NCI-H128 (cell line): ENCODE results near the gene SLC9A4.

Source experiments
- DNase-seq: peaks from one replicate; lab custom pipeline; 2025; ENCODE audit not compliant: unreplicated experiment; lab: John Stamatoyannopoulos, UW

The SLC9A4 gene

GRCh38 chr2:102453501-102453900 is 19.5 kb upstream of the SLC9A4 start:
- DNase-seq: peak; percentile 41

GRCh38 chr2:102455061-102455670 is 17.9 kb upstream of the SLC9A4 start:
- DNase-seq: no peak

- no peak for DNase-seq
Observed at GRCh38 chr2:102460467-102460866, 12.6 kb upstream of the SLC9A4 start.

DNA sequence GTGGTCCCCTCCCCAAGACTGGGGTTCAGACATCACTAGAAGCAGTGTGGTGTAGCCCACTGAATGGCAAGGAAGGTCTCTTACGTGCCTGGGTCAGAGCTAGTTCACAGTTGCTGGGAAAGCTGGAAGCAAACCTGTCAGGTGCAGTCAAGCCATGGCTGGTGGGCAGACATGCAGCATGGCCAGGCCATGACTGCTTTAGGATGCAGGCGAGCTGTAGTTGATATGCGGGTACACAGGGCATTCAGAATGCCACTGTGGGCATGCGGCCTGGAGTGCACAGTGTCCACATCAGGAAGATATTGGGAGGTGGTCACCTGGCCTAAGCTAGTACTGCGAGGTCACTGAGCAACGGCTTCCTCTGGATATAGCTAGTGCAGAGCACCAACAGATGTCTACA is 11.8 kb upstream of the SLC9A4 start:
- no peak for DNase-seq

DNA sequence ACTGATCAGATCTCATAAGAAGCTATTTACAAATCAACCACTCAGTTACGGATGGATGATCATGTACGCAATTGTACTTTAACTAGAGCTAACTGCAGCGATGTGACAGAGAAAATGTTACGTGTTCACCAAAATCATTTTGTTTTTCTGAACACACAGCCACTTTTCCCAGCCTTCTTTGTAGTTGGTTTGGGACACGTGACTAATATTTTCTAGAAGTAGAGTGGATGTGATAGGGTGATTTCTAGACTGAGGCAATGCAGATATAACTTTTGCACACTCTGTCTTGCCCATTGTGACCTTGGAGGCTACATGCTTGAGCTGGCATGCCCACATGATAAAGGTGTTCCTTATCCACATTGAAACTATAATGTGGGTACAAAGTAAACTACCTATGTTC is 9.9 kb upstream of the SLC9A4 start:
- DNase-seq: no peak

DNA sequence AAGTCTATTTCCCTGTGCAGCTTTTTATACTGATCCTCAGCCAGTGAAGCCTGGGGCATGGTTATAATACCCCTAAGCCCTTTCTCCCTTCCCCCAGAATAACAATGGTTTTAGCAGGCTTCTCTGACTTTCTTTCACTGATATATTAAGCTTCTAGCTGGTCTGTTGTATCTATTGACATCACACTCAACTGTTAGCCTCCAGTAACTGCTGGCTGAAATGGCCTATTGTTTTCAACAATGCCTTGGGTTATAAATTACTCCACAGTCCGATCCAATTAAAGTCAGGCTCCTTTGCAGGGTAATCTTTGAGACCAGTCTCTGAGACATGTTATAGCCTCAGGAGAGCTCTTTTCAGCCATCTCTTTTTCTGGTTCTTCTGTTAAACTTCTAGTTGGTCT is 2.9 kb upstream of the SLC9A4 start:
- DNase-seq: no peak

- DNase-seq: no peak
Observed at GRCh38 chr2:102473631-102474030, 605 bp downstream of the SLC9A4 start.

DNA sequence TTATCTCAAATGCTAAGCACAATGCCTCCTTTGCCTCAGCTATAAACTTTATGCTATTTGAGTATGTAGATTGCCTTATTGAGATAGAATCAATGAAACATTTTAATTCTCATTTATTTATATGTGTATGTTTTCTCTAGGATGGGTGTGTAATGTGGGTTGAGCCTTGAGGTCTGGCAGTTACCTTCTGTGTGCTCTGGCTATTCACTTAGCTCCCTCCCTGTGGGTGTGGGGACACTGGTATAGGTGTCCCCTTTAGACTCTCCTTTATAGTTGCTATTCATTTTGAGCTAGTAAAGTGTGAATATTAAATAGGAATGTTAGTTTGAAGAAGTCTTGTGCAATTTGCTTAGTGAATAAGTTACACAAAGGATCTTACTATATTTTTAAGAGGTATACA is 1.8 kb downstream of the SLC9A4 start:
- DNase-seq: no peak

GRCh38 chr2:102478686-102479470 is 5.9 kb downstream of the SLC9A4 start:
- DNase-seq: no peak

GRCh38 chr2:102480285-102481195 is 7.5 kb downstream of the SLC9A4 start:
- no peak for DNase-seq

DNA sequence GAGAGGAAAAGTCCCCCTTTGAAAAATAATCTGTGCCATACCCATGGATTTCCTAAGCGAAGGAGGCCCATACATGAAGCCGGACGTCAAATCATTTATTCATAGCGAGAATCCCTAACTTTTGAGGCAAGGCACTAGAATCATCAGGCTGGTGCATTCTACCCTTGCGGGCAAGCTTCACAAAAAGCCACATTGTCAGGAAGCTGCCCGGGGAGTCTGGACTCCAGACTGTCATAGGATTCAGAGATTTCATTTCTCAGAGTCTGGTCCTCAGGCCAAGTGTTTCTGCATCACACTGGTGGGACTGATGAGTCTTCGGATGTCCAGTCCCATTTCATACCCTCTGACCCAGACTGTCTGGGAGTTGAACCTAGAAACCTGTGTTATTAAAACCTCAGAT is 8.9 kb downstream of the SLC9A4 start:
- DNase-seq: no peak

GRCh38 chr2:102483086-102483485 is 10.1 kb downstream of the SLC9A4 start:
- no peak for DNase-seq

GRCh38 chr2:102484310-102485061 is 11.5 kb downstream of the SLC9A4 start:
- no peak for DNase-seq

DNA sequence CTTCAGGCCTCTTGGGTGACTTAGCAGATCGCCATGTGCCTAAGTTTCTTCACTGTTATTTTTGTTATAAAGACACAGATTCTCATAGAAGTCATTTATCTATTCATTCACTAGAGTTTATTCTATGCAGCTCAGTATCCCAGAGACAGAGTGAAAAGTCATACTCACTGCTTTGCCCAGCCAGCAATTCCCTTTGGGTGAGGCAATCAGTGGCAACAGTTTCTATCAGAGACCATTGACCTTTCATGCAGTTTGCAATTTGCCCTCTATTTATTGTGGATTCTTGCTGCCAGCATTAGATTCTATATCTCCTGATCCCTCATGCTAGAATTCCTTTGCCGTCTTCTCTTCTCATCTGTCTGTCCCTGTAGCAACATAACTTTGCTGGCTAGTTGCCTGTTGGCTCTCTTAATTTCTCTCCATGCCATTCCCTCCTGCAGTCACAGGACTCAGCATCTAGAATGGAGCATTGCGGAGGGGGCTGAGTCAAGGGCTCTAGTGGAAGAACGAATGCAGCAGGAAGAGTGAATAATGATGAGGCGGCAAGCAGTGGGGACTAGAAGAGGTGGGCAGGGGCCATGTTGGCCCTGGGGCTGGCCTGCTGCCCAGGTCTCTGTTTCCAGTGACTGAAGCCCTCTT is 12.2 kb downstream of the SLC9A4 start:
- DNase-seq: no peak

GRCh38 chr2:102486941-102487702 is 14.1 kb downstream of the SLC9A4 start:
- DNase-seq: no peak

DNA sequence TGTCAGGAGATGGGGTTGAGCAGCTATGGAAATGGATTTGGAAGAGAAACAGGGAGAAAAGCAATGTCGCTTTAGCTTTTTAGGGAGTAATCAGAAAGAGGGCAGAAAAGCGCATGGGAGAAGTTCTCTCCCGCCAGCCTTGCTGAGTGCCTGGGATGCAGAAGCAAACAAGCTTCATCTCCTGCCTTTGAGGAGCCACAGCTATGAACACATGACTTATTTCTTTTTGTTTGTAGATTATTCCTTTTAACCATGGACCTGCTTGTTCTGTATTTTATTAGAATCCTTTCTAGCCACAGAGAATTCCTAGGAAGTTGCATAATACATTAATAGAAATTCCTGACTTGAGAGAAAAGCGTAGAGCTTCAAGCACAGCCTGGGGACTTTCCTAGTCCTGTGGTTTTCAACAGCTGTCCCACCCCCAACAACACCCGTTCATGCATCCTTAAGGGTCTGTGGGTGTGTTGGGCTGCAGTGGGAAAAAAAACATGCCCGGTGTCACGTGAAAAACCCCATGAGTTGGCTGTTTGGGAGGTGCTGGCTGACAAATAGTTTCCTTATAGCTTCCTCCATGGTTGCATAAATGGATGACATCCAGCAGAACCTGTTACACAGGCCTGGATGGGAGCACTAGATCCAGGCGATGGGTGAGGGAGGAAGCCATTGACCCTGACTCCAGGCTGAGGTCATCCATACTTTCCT is 14.9 kb downstream of the SLC9A4 start:
- no peak for DNase-seq

- DNase-seq: no peak
Observed at GRCh38 chr2:102489646-102490045, 16.6 kb downstream of the SLC9A4 start.

GRCh38 chr2:102492006-102492405 is 19.0 kb downstream of the SLC9A4 start:
- DNase-seq: no peak

GRCh38 chr2:102494570-102494969 is 21.5 kb downstream of the SLC9A4 start:
- DNase-seq: no peak
